ENCODE measurements around the gene PPIH. TPM values are rescaled to one million over a fixed set of nuclear protein-coding genes. Genes with fewer than 3 reads are reported as not detected.
"Not testable (repeated sequence)": the region's sequence is repeated elsewhere in the genome, so short reads cannot be mapped to it uniquely, and the experiment has no call there.

PPIH gene
- total RNA-seq (10 to 100 TPM; 26.6 to 30.5 TPM), polyA plus RNA-seq (ENCODE audit: insufficient read length in 6 of 6) (10 to 100 TPM; 52.4 to 65.2 (median 59.0) TPM)
- long read RNA-seq, donor 1, transcript PPIH-201 (10 exons, 752 nt): major isoform, 8 of 22 reads
- long read RNA-seq, donor 1, partial matches to known transcripts: 14 of 22 reads
- long read RNA-seq, donor 1, other reads (novel, unspliced or antisense): 0 of 22 reads
- long read RNA-seq, donor 2, transcript PPIH-201 (10 exons, 752 nt): major isoform, 7 of 15 reads
- long read RNA-seq, donor 2, partial matches to known transcripts: 8 of 15 reads
- long read RNA-seq, donor 2, other reads (novel, unspliced or antisense): 0 of 15 reads
- long read RNA-seq, donor 3, transcript PPIH-201 (10 exons, 752 nt): major isoform, 11 of 343 reads
- long read RNA-seq, donor 3, partial matches to known transcripts: 332 of 343 reads
- long read RNA-seq, donor 3, other reads (novel, unspliced or antisense): 0 of 343 reads
- long read RNA-seq, donor 4, transcript PPIH-201 (10 exons, 752 nt): major isoform, 19 of 25 reads
- long read RNA-seq, donor 4, partial matches to known transcripts: 1 of 25 reads
- long read RNA-seq, donor 4, other reads (novel, unspliced or antisense): 5 of 25 reads
- long read RNA-seq, donor 5, transcript PPIH-201 (10 exons, 752 nt): major isoform, 8 of 9 reads
- long read RNA-seq, donor 5, partial matches to known transcripts: 0 of 9 reads
- long read RNA-seq, donor 5, other reads (novel, unspliced or antisense): 0 of 9 reads
- long read RNA-seq, donor 6, transcript PPIH-201 (10 exons, 752 nt): major isoform, 25 of 42 reads
- long read RNA-seq, donor 6, partial matches to known transcripts: 11 of 42 reads
- long read RNA-seq, donor 6, other reads (novel, unspliced or antisense): 5 of 42 reads
- long read RNA-seq, donor 7, transcript PPIH-201 (10 exons, 752 nt): major isoform, 12 of 12 reads
- long read RNA-seq, donor 7, partial matches to known transcripts: 0 of 12 reads
- long read RNA-seq, donor 7, other reads (novel, unspliced or antisense): 0 of 12 reads
- long read RNA-seq, donor 8, transcript PPIH-201 (10 exons, 752 nt): major isoform, 11 of 19 reads
- long read RNA-seq, donor 8, partial matches to known transcripts: 8 of 19 reads
- long read RNA-seq, donor 8, other reads (novel, unspliced or antisense): 0 of 19 reads
- long read RNA-seq, donor 9: 0 reads
- long read RNA-seq, donor 10, transcript PPIH-201 (10 exons, 752 nt): major isoform, 13 of 15 reads
- long read RNA-seq, donor 10, partial matches to known transcripts: 0 of 15 reads
- long read RNA-seq, donor 10, other reads (novel, unspliced or antisense): 2 of 15 reads
- long read RNA-seq, donor 11, transcript PPIH-201 (10 exons, 752 nt): major isoform, 8 of 8 reads
- long read RNA-seq, donor 11, partial matches to known transcripts: 0 of 8 reads
- long read RNA-seq, donor 11, other reads (novel, unspliced or antisense): 0 of 8 reads
- long read RNA-seq, donor 12, transcript PPIH-201 (10 exons, 752 nt): major isoform, 9 of 19 reads
- long read RNA-seq, donor 12, partial matches to known transcripts: 10 of 19 reads
- long read RNA-seq, donor 12, other reads (novel, unspliced or antisense): 0 of 19 reads

- peak; percentile 100 for ATAC-seq
- DNase-seq: peak; percentile 91 to 99 (median 96)
- intact Hi-C loops (cut with DNase I): no loop called here
- H3K4me1 ChIP-seq: peaks cover 0 to 19% of the 10 kb centered on the region in 2 donors
- H3K36me3 ChIP-seq: peaks cover 0 to 16% of the 10 kb centered on the region in 2 donors
- H3K4me3 ChIP-seq: peak within 1 kb of the TSS; percentile 66 to 84
- no peaks in the 10 kb centered on the region for H3K27me3 ChIP-seq
- no peaks in the 10 kb centered on the region for H3K9me3 ChIP-seq
- peak within 1 kb of the TSS; percentile 80 to 85 for H3K27ac ChIP-seq
- peak in 1 of 2 donors; percentile 48 for TF ChIP-seq CTCF (IDR thresholded peaks at IDR 0.05)
Observed at GRCh38 chr1:42657981-42658876, at the start of gene PPIH. Gene PPIH (plus strand): TSS chr1:42658423. CDS start chr1:42658447, 24 bp downstream.

GRCh38 chr1:42613803-42614131 lies 44.5 kb upstream of the PPIH start:
- no peak for ATAC-seq
- Histone ChIP-seq H3K9me3 (no peaks in the 10 kb centered on the region), H3K4me1 (no peaks in the 10 kb centered on the region), H3K36me3 (no peaks in the 10 kb centered on the region), H3K27ac (no peak overlapping the region), H3K27me3 (no peaks in the 10 kb centered on the region), H3K4me3 (no peak overlapping the region)
- no peak for TF ChIP-seq CTCF (IDR thresholded peaks at IDR 0.05)
- intact Hi-C loops (cut with DNase I): no loop called here
- no peak for DNase-seq

- Histone ChIP-seq H3K36me3 (no peaks in the 10 kb centered on the region), H3K27ac (no peak overlapping the region), H3K27me3 (no peaks in the 10 kb centered on the region), H3K4me1 (no peaks in the 10 kb centered on the region), H3K9me3 (no peaks in the 10 kb centered on the region), H3K4me3 (no peak overlapping the region)
- no peak for TF ChIP-seq CTCF (IDR thresholded peaks at IDR 0.05)
- ATAC-seq (no peak), DNase-seq (peak in 1 of 4 donors; percentile 1)
- intact Hi-C loops (cut with DNase I): no loop called here
Observed at GRCh38 chr1:42618866-42619265, 39.4 kb upstream of the PPIH start.

- Histone ChIP-seq H3K4me1 (no peaks in the 10 kb centered on the region), H3K36me3 (no peaks in the 10 kb centered on the region), H3K4me3 (no peak overlapping the region), H3K9me3 (no peaks in the 10 kb centered on the region), H3K27ac (no peak overlapping the region), H3K27me3 (no peaks in the 10 kb centered on the region)
- DNase-seq: no peak
- no peak for ATAC-seq
- intact Hi-C loops (cut with DNase I): no loop called here
- TF ChIP-seq CTCF (IDR thresholded peaks at IDR 0.05): no peak
Observed at GRCh38 chr1:42620307-42620706, 37.9 kb upstream of the PPIH start.

- ATAC-seq; H3K4me1 ChIP-seq; H3K4me3 ChIP-seq; H3K9me3 ChIP-seq; H3K27ac ChIP-seq; H3K36me3 ChIP-seq; intact Hi-C loops (cut with DNase I); H3K27me3 ChIP-seq; DNase-seq: not testable (repeated sequence)
Observed at GRCh38 chr1:42621180-42621579, 37.0 kb upstream of the PPIH start.

- H3K9me3 ChIP-seq; H3K27ac ChIP-seq; H3K27me3 ChIP-seq; H3K36me3 ChIP-seq; H3K4me1 ChIP-seq; ATAC-seq; intact Hi-C loops (cut with DNase I); DNase-seq; H3K4me3 ChIP-seq: not testable (repeated sequence)
Observed at GRCh38 chr1:42627205-42627604, 31.0 kb upstream of the PPIH start.

Data from left lung (tissue), 14 donors.